Measurements from ENCODE around the gene CRAT.

GRCh38 chr9:129145841-129146292, 35.3 kb upstream of the CRAT start:
- no peak for TF ChIP-seq CTCF (IDR thresholded peaks at IDR 0.05)
- no peak for TF ChIP-seq POLR2A (IDR thresholded peaks at IDR 0.05; ENCODE audit: low read depth)

Data from esophagus muscularis mucosa (tissue), 3 donors.